ENCODE measurements around the gene GAS1. TPM values are rescaled to one million over a fixed set of nuclear protein-coding genes. Genes with fewer than 3 reads are reported as not detected.

The GAS1 gene
- total RNA-seq, 4 donors from 2014 or later, result 39.9 to 217 (median 132) TPM

GRCh38 chr9:86902991-86903733, 44.1 kb downstream of the GAS1 start:
- peaks cover 0 to 13% (median 0%) of the 10 kb centered on the region in 4 donors for H3K9me3 ChIP-seq
- no peak overlapping the region for H3K27ac ChIP-seq
- WGBS, 2 donors, result 9 to 14% methylated on average over 19 of the region's 19 CpGs
- H3K4me3 ChIP-seq, result peak overlapping the region in 1 of 4 donors; percentile 38
- DNase-seq (ENCODE audit: low spot score in 2 of 2), result no peak
- H3K27me3 ChIP-seq, result peaks cover 0 to 31% of the 10 kb centered on the region in 2 donors
- peaks cover 0 to 16% (median 3%) of the 10 kb centered on the region in 4 donors for H3K4me1 ChIP-seq
- TF ChIP-seq EP300 (IDR thresholded peaks at IDR 0.05), result no peak
- TF ChIP-seq POLR2A (IDR thresholded peaks at IDR 0.05), result no peak
- no peak for TF ChIP-seq CTCF (IDR thresholded peaks at IDR 0.05)
- H3K36me3 ChIP-seq, result no peaks in the 10 kb centered on the region

- Histone ChIP-seq H3K4me1 (peaks cover 0 to 16% (median 3%) of the 10 kb centered on the region in 4 donors), H3K4me3 (peak overlapping the region in 2 of 4 donors; percentile 11 to 38), H3K27ac (no peak overlapping the region), H3K9me3 (peaks cover 0 to 13% (median 0%) of the 10 kb centered on the region in 4 donors), H3K36me3 (no peaks in the 10 kb centered on the region), H3K27me3 (peaks cover 0 to 31% of the 10 kb centered on the region in 2 donors)
- DNase-seq (ENCODE audit: low spot score in 2 of 2), result no peak
- WGBS, 2 donors, result 6 to 12% methylated on average over 21 of the region's 21 CpGs
- no peak for TF ChIP-seq POLR2A (IDR thresholded peaks at IDR 0.05)
- TF ChIP-seq CTCF (IDR thresholded peaks at IDR 0.05), result no peak
- TF ChIP-seq EP300 (IDR thresholded peaks at IDR 0.05), result no peak
These were observed 44.7 kb downstream of the GAS1 start for GRCh38 chr9:86902586-86902985.

GRCh38 chr9:86902176-86902575, 45.1 kb downstream of the GAS1 start:
- WGBS, 2 donors, result 45 to 54% methylated on average over 8 of the region's 8 CpGs
- peaks cover 0 to 13% (median 0%) of the 10 kb centered on the region in 4 donors for H3K9me3 ChIP-seq
- DNase-seq (ENCODE audit: low spot score in 2 of 2), result no peak
- H3K27ac ChIP-seq, result no peak overlapping the region
- peak overlapping the region in 2 of 4 donors; percentile 11 to 38 for H3K4me3 ChIP-seq
- TF ChIP-seq CTCF (IDR thresholded peaks at IDR 0.05) (no peak), EP300 (IDR thresholded peaks at IDR 0.05) (no peak), POLR2A (IDR thresholded peaks at IDR 0.05) (no peak)
- no peaks in the 10 kb centered on the region for H3K36me3 ChIP-seq
- peaks cover 0 to 31% of the 10 kb centered on the region in 2 donors for H3K27me3 ChIP-seq
- peaks cover 0 to 16% (median 3%) of the 10 kb centered on the region in 4 donors for H3K4me1 ChIP-seq

GRCh38 chr9:86901511-86901910, 45.8 kb downstream of the GAS1 start:
- H3K9me3 ChIP-seq, result peaks cover 0 to 7% (median 0%) of the 10 kb centered on the region in 4 donors
- WGBS, 2 donors, result 92 to 93% methylated on average over 3 of the region's 3 CpGs
- no peak for DNase-seq (ENCODE audit: low spot score in 2 of 2)
- H3K27ac ChIP-seq, result no peak overlapping the region
- H3K4me1 ChIP-seq, result peaks cover 0 to 16% (median 3%) of the 10 kb centered on the region in 4 donors
- H3K36me3 ChIP-seq, result no peaks in the 10 kb centered on the region
- TF ChIP-seq EP300 (IDR thresholded peaks at IDR 0.05) (no peak), POLR2A (IDR thresholded peaks at IDR 0.05) (no peak), CTCF (IDR thresholded peaks at IDR 0.05) (no peak)
- peaks cover 0 to 31% of the 10 kb centered on the region in 2 donors for H3K27me3 ChIP-seq
- H3K4me3 ChIP-seq, result no peak overlapping the region

All from tibial nerve (tissue), 4 donors.